Hematopoietic multipotent progenitor cell treated with erythropoietin and hydrocortisone succinate and interleukin-3 and kit ligand, for 4 days (in vitro differentiated cells): ENCODE measurements around the gene FXYD2.
A peak's percentile ranks its signal among the peaks of the same experiment; 100 is the strongest.

Experiments used
- DNase-seq: peaks from one replicate; pipeline ENCODE4 v3.0.0-alpha.2; 2015

FXYD2 gene

DNA sequence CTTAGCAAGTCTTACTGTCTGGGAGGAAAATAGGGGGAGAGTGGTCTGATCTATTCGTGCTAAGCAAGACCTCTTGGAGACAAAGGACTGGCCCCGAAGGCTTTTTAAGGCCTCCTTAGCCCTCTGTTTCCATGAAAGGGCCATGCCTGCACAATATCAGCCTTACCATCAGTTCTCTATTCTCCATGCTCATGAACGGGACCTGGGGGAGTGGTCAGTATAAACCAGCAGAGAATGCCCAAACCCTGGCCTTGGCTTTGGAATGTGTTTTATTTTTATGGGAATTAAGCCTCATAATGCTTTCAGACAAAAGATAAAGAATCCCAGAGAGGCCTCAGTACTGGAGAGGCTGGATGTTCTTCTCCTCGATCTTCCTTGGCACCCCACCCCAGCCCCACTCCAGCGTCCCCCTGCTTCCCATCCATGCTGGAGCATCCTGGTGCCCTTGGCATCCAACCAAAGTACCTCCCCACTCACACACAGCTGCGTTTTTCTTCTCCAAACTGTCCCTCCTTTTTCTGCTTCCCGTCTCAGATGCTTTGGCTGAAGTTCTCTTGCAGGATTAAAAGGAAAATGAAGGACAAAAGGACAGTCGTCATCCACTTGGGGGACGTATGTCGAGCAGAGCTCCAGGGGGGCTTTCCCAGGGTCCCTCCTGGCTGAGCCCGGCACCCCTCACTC, 33.3 kb upstream of the FXYD2 start:
- no peak for DNase-seq

GRCh38 chr11:117855912-117856651, 31.5 kb upstream of the FXYD2 start:
- DNase-seq = no peak

DNA sequence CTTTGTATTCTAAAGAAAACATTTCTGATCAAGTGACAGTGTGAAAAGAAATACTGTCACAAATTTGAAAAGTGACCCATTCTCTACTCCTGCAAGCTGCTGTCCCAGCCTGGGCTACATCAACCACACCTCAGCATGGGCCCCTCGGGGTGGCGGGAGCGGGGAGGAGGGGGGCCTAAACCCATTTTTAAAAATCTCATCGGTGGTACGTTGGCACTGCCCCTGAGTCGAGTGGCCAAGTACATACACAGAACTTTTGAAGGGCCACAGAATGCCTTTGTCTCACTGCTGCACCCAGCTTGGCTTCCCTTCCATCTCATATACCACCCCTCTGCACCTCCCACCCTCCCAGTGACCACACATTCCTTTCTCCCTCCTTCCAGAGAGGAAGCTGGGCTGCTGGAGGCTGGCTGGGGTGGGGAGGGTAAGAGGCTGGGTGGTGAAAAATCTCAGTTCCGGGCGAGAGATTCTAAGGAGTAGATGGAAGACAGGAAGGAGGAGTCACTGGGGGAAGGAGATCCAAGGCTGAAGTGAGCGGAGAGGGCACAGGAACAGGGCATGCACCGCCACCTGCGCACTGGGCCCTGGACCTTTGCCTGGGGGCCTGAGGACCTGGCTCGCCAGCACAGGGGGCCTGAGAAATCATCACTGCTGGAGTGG, 30.8 kb upstream of the FXYD2 start:
- DNase-seq = no peak

- no peak for DNase-seq
These were observed 27.8 kb upstream of the FXYD2 start for GRCh38 chr11:117852309-117852708.

DNA sequence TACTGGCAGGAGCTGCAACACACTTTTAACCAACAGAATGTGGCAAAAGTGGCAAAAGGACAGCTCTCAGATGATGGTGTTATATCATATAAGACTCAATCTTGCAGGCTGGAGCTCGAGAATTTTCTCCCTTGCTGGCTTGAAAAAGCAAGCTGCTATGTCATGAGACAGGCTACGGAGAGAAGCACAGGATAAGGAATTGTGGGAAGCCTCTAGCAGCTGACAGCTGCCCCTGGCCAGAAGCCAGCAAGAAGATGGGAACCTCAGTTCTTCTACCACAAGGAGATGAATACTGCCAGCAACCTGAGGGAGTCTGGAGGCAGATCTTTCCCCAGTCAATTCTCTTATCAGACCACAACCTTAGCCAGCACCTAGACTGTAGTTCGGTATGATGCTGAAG, 27.3 kb upstream of the FXYD2 start:
- no peak for DNase-seq

- DNase-seq = no peak
These were observed 26.6 kb upstream of the FXYD2 start for GRCh38 chr11:117851106-117851505.

DNA sequence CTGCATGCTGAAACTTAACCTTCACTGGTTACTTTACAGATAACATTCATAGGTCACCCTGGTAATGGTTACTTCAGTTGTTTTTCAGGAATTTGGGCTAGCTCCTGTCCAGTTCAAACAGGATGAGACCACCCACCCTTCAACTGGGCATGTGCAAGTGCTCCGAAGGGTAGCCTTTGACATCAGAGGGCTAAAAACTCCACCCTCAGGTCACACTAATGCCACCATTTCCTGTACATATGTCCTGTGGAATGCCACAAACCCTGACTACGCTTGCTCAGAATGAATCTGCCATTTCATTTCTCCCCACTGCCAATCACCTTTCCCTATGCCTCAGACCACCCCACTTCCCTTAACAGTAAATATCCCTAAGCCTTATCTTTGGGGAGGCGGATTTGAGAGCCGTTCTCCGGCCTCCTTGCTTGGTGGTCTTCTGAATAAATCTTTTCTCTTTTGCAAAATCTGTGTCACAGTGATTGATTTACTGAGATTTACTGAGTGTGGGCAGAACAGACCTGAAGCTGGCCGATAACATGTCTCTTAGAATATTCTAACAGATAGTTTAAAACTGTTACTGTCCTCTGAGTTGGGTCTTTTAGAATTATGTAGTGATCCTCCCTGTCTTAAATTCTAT, 25.4 kb upstream of the FXYD2 start:
- no peak for DNase-seq

GRCh38 chr11:117843666-117844484, 19.3 kb upstream of the FXYD2 start:
- peak; percentile 80 for DNase-seq

- DNase-seq = no peak
These were observed 17.8 kb upstream of the FXYD2 start for GRCh38 chr11:117842131-117842941.

GRCh38 chr11:117841551-117842031, 17.0 kb upstream of the FXYD2 start:
- DNase-seq = no peak

- DNase-seq = no peak
These were observed 16.5 kb upstream of the FXYD2 start for GRCh38 chr11:117840881-117841550.

GRCh38 chr11:117839936-117840813, 15.6 kb upstream of the FXYD2 start:
- no peak for DNase-seq

DNA sequence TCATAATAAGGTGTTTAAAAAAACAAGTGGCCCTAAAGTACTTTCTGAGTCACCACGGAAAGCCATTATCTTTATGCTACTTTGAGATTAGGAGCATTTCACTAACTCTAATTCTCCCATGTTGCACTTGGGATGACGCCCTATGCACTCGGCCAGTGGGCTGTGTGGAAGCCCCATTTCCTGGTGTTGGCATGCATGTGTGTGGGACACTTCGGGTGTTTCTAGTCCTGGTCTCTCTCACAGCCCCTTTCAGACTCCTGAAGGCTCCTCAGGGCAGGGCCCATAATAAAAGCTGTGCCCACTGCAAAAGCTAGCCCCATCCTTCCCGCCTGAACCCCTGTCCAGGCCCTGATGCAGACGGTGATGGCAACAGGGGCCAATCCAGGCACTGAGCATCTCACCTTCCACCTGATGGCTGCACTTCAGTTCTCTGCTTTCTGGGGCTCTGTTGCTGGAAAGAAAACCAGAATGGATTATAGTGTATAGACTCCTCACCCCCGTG, 14.9 kb upstream of the FXYD2 start:
- no peak for DNase-seq

DNA sequence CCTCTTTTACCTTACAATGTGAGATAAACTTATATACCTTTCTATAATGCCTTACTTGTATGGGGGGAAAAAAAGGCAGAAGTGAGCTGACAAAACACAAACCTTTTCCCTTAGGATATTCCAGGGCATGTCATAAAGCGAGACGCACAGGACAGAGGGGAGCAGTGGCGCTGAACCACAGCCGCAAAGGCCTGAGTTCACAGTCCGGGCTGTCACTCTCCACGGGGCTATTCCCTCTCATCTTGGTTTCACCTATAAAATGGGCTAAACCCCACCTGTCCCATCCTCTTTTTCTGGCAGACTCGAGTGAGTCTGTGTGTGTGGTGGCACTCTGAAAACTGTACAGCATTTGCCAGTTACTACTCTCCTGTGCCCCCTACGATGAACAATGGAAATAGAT, 14.4 kb upstream of the FXYD2 start:
- no peak for DNase-seq

DNA sequence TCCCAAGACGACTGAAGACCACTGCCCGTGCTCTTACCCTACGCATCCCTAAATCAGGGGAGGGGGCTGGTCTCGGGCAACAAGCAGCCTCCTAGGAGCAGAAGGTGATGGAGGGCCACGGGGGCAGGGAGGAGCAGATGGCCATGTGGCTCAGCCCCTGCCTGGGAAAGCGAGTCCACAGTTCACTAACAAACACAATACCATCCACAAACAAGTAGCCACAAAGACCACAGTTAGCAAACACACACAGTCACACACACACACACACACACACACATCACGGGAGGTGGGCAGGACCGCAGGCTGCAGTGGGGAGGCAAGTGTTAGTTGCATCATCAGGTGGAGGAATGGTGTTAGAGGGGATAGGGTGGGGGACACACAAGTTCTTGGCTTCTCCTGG, 13.2 kb upstream of the FXYD2 start:
- no peak for DNase-seq

DNA sequence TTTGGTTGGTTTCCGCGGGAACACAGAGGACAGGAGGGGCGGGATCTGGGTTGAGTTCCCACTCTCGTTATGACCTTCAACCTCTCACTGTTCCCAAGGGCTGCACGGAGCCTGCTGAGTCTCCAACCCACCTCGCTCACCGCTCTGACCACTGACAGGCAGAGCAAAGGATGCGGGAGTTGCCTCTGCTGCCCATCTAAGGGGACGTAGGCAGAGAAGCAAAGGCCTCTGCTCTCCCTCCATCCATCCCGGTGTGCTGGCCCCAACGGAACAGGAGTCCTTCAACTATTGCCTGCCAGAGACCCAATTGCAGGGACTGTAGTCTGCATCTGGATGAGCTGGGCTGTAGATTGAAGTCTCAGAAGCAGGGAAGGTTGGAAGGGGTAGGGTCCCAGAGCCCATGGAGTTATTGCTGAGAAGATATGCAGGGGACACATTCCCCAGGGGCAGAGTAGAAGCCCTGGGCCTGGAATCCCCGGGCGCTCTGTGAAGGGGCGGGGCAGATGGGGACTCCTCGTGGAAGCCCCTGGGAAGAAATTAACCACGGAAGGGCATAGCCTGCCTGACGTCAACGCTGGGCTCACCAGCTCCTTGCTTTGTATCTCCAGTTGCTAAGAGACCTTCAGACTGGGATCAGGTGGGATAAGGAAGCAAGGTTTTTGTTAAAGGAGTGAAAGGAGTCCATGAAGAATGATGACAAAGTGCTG, 12.7 kb upstream of the FXYD2 start:
- DNase-seq = no peak

- DNase-seq = no peak
These were observed 11.8 kb upstream of the FXYD2 start for GRCh38 chr11:117836077-117836960.

DNA sequence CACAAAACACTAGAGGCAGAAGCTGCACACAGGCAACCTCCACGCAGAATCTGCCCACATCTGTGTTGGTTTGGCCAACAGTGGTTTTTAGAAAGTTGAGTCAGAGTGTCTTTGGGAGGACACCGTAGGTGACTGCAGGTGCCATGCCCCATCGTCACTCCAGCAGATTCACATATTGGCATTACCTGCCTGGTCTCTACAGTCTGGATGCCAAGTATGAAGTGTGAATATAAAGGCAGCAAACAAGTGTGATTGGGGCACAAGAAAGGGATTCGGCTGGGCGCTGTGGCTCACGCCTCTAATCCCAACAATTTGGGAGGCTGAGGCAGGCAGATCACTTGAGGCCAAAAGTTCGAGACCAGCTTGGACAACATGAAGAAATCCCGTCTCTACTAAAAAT, 11.0 kb upstream of the FXYD2 start:
- no peak for DNase-seq
